ENCODE data around the gene C14orf119.

- TF ChIP-seq CTCF (IDR thresholded peaks at IDR 0.05) (no peak), POLR2A (IDR thresholded peaks at IDR 0.05) (no peak), EP300 (IDR thresholded peaks at IDR 0.05) (no peak)
Observed at GRCh38 chr14:23085458-23085857, 9.8 kb upstream of the C14orf119 start.

Measured in stomach (tissue), 4 donors.